ENCODE results near the gene MYCBPAP. TPM values are rescaled to one million over a fixed set of nuclear protein-coding genes. Genes with fewer than 3 reads are reported as not detected.

Gene MYCBPAP
- total and polyA plus RNA-seq, 7 donors, result 0.05 to 0.99 (median 0.27) TPM; not detected in 2

GRCh38 chr17:50476545-50477315, 31.5 kb upstream of the MYCBPAP start:
- no peak for TF ChIP-seq CTCF (IDR thresholded peaks at IDR 0.05)
- no peak overlapping the region for H3K4me3 ChIP-seq
- intact Hi-C loops (cut with DNase I), result no loop called here

GRCh38 chr17:50477976-50478375, 30.3 kb upstream of the MYCBPAP start:
- Histone ChIP-seq H3K27me3 (ENCODE audit: insufficient read depth in 3 of 3, low read length in 2 of 3) (no peaks in the 10 kb centered on the region), H3K9me3 (no peaks in the 10 kb centered on the region), H3K27ac (peak overlapping the region; percentile 96), H3K36me3 (ENCODE audit: insufficient read depth in 1 of 2, low read depth in 1 of 2) (peaks cover 0 to 29% of the 10 kb centered on the region in 2 donors), H3K4me3 (peak overlapping the region; percentile 93), H3K4me1 (peaks cover 34% of the 10 kb centered on the region)
- no peak for TF ChIP-seq CTCF (IDR thresholded peaks at IDR 0.05)
- ATAC-seq (peak in 2 of 4 donors; percentile 0), DNase-seq (no peak)
- WGBS, 3 donors, result 49 to 64% (median 53%) methylated on average over 7 of the region's 7 CpGs
- intact Hi-C loops (cut with DNase I), result no loop called here

More at GRCh38 chr17:50476545-50477315, 31.5 kb upstream of the MYCBPAP start:
- ATAC-seq, result no peak
- Histone ChIP-seq H3K36me3 (ENCODE audit: insufficient read depth in 1 of 2, low read depth in 1 of 2) (peaks cover 0 to 22% of the 10 kb centered on the region in 2 donors), H3K27ac (no peak overlapping the region), H3K4me1 (peaks cover 33% of the 10 kb centered on the region), H3K27me3 (ENCODE audit: insufficient read depth in 3 of 3, low read length in 2 of 3) (no peaks in the 10 kb centered on the region), H3K9me3 (no peaks in the 10 kb centered on the region)
- no peak for DNase-seq
- 71 to 78% (median 78%) methylated on average over 18 of the region's 18 CpGs for WGBS, 3 donors

GRCh38 chr17:50478391-50479381, 29.6 kb upstream of the MYCBPAP start, which contains the start of gene RSAD1:
Gene RSAD1, plus strand, starts transcription at chr17:50478860. Its CDS starts 25 bp downstream, at chr17:50478885.
- peak; percentile 86 for TF ChIP-seq CTCF (IDR thresholded peaks at IDR 0.05)
- Histone ChIP-seq H3K27me3 (ENCODE audit: insufficient read depth in 3 of 3, low read length in 2 of 3) (no peaks in the 10 kb centered on the region), H3K4me3 (peak within 1 kb of the TSS; percentile 93), H3K9me3 (no peaks in the 10 kb centered on the region), H3K36me3 (ENCODE audit: insufficient read depth in 1 of 2, low read depth in 1 of 2) (peaks cover 0 to 35% of the 10 kb centered on the region in 2 donors), H3K27ac (peak within 1 kb of the TSS; percentile 96), H3K4me1 (peaks cover 37% of the 10 kb centered on the region)
- peak; percentile 90 to 94 for DNase-seq
- intact Hi-C loops (cut with DNase I), result no loop called here
- peak; percentile 82 to 87 (median 84) for ATAC-seq
- WGBS, 3 donors, result 1% methylated on average over 62 to 75 of the region's 75 CpGs

- Histone ChIP-seq H3K27ac (peak overlapping the region; percentile 96), H3K36me3 (ENCODE audit: insufficient read depth in 1 of 2, low read depth in 1 of 2) (peaks cover 0 to 44% of the 10 kb centered on the region in 2 donors), H3K9me3 (no peaks in the 10 kb centered on the region), H3K4me1 (peaks cover 37% of the 10 kb centered on the region), H3K27me3 (ENCODE audit: insufficient read depth in 3 of 3, low read length in 2 of 3) (no peaks in the 10 kb centered on the region), H3K4me3 (peak overlapping the region; percentile 93)
- 14 to 16% (median 15%) methylated on average over 19 of the region's 19 CpGs for whole genome bisulfite sequencing, 3 donors
- ATAC-seq (peak; percentile 53 to 75 (median 61)), DNase-seq (peak; percentile 82 to 89)
- intact Hi-C loops (cut with DNase I), result loop anchor here (2.0 to 10.0 kb wide), 5 partner anchors 63 to 355 kb away; partner anchors contain the start of genes WFIKKN2 (in 2 of the 2), ANKRD40 (in 1 of the 2) and SPATA20 (in 1 of the 2)
- peak; percentile 54 for TF ChIP-seq CTCF (IDR thresholded peaks at IDR 0.05)
These were observed 28.6 kb upstream of the MYCBPAP start for GRCh38 chr17:50479522-50480141.
